Suprapubic skin (tissue), 4 donors: ENCODE data around the gene MMP8.

Source experiments
- CTCF ChIP-seq, 2 donors: fragments of 200-600 bp in 1 of 2; fragments of 450-650 bp in 1 of 2; sonication (generic) in 1 of 2; IDR thresholded peaks; one replicate each; pipeline ENCODE4 v1.5.1; 2016 to 2019; ENCODE audit warnings: antibody characterized with exemption in 2 of 2, mild to moderate bottlenecking in 1 of 2, moderate library complexity in 1 of 2
- EP300 ChIP-seq: sonication (generic); formaldehyde crosslinking; IDR thresholded peaks from one replicate; pipeline ENCODE4 v1.6.1; 2017; ENCODE audit warnings: antibody characterized with exemption
- POLR2A ChIP-seq, 2 donors: fragments of 450-650 bp; IDR thresholded peaks; one replicate each; pipeline ENCODE4 v1.6.1; 2017; ENCODE audit warnings: antibody characterized with exemption in 2 of 2, mild to moderate bottlenecking in 2 of 2, moderate library complexity in 2 of 2
- POLR2AphosphoS5 ChIP-seq, 3 donors: sonication (generic); formaldehyde crosslinking; IDR thresholded peaks; one replicate each; pipeline ENCODE4 v1.6.1; 2017; ENCODE audit warnings: antibody characterized with exemption in 3 of 3

GRCh38 chr11:102724904-102725500, at the start of gene MMP8:
- TF ChIP-seq CTCF (IDR thresholded peaks at IDR 0.05) (no peak), POLR2AphosphoS5 (IDR thresholded peaks at IDR 0.05) (no peak), EP300 (no peak), POLR2A (IDR thresholded peaks at IDR 0.05) (no peak)
